Adrenal gland (tissue), 12 donors: ENCODE results near the gene CCSER1. TPM values are rescaled to one million over a fixed set of nuclear protein-coding genes. Genes with fewer than 3 reads are reported as not detected.

Experiments used
- DNase-seq, 7 donors: peaks; one replicate each; pipeline ENCODE4 v3.0.0-alpha.2; 2019 to 2020
- H3K27ac ChIP-seq, 5 donors: fragments of 200-600 bp; sonication (generic) in 4 of 5; 1 replicate in 3 of 5; 2 replicates in 2 of 5; pipeline versions ENCODE4 v1.5.1 to v1.8.0; 2016 to 2020; ENCODE audit warnings: mild to moderate bottlenecking in 1 of 5
- H3K27me3 ChIP-seq: fragments of 200-600 bp; 2 replicates; pipeline ENCODE4 v1.8.0; 2021
- H3K36me3 ChIP-seq, 2 donors: fragments of 200-600 bp; replicated peaks in 1 of 2; 1 replicate in 1 of 2; 2 replicates in 1 of 2; pipeline versions ENCODE4 v1.5.1 to v1.8.0; 2018 to 2022
- H3K4me1 ChIP-seq, 2 donors: fragments of 200-600 bp; replicated peaks in 1 of 2; 1 replicate in 1 of 2; 2 replicates in 1 of 2; pipeline versions ENCODE4 v1.5.1 to v1.8.0; 2018 to 2021
- H3K4me3 ChIP-seq, 4 donors: fragments of 200-600 bp; sonication (generic) in 3 of 4; one replicate each; pipeline ENCODE4 v1.5.1; 2016 to 2018
- H3K9me3 ChIP-seq, 3 donors: fragments of 200-600 bp; sonication (generic) in 1 of 3; replicated peaks in 1 of 3; 1 replicate in 2 of 3; 2 replicates in 1 of 3; pipeline versions ENCODE4 v1.5.1 to v1.8.0; 2016 to 2021
- POLR2A ChIP-seq, 2 donors: fragments of 450-650 bp; IDR thresholded peaks; one replicate each; pipeline ENCODE4 v1.6.1; 2017; ENCODE audit warnings: antibody characterized with exemption in 2 of 2, mild to moderate bottlenecking in 2 of 2, moderate library complexity in 1 of 2
- WGBS, 4 donors: extraction: QIAGEN DNeasy Blood & Tissue Kit in 2 of 4; methylation state at CpG; one replicate each; pipeline versions ENCODE4 v1.1.5 to v1.1.7; 2013 to 2017; 5-methylcytosine and 5-hydroxymethylcytosine counted together
- intact Hi-C, 2 donors: fragments of 100-400 bp; cut with DNase I; formaldehyde crosslinking; loops; one replicate each; pipeline versions ENCODE4 v1.14.1 to v1.15.0; 2022 to 2023
- polyA plus RNA-seq, 3 donors: library from polyadenylated mRNA; stranded (reverse); fragments of 200-250 nt in 2 of 3; fragments of 350-450 nt in 1 of 3; fragmentation: Illumina TruSeq in 1 of 3; extraction: RNeasy Lipid Tissue Mini Kit (QIAGEN cat#74804) in 1 of 3; gene quantifications; one replicate each; pipeline ENCODE4 v1.2.3, GENCODE V29; 2013 to 2014
- total RNA-seq, 9 donors: library from RNA; depleted of rRNA in 4 of 9; stranded (reverse); fragments of >200 nt in 4 of 9; fragments of 120-200 nt in 1 of 9; fragmentation: NEBNext Ultra II Directional in 1 of 9; extraction: Animal tissue kit (Norgen Biotek cat#: 25700) in 1 of 9; gene quantifications; one replicate each; pipeline versions ENCODE4 v1.1.0 to v1.2.4, GENCODE V29; 2013 to 2023
- TF ChIP-seq, protein P1 (sequence below), 6 experiments: fragments of 450-650 bp in 4 of 6; fragments of 200-600 bp in 2 of 6; sonication (generic) in 1 of 6; IDR thresholded peaks; 1 replicate in 5 of 6; 2 replicates in 1 of 6; pipeline versions ENCODE4 v1.5.1 to v1.8.0; 2016 to 2021; ENCODE audit warnings: antibody characterized with exemption in 6 of 6, mild to moderate bottlenecking in 2 of 6, moderate library complexity in 1 of 6
- donor health status: healthy with polysubstance abuse.
- donor health status: Bipolar disorder and iron deficiency.
- donor health status: DM: yes; HTN: yes; CAD: no.
- donor health status: DM: no; HTN: no; CAD: no.
- donor health status: DM: no; HTN: no; CAD: no.
- donor health status: DM: yes; HTN: yes; CAD: no.

The CCSER1 gene
- total and polyA plus RNA-seq, 12 donors: 0.14 to 11.7 (median 2.3) TPM; not detected in 1

DNA sequence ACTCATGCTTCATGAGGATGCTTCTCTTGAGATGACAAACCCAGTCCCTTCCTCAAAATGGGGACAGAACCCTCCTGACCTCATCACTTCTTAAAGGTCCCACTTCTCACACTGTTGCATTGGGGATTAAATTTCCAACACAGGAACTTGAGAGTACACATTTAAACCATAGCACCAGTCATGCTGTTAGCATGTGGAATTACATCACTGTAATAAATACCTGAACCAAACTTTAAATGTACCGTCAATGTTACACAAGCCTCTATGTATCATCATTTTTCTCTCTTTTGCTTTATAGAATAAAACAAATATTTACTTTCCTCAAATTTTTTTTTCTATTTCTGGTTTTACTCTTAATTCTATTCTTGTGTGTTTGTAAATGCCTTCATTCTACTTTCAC lies 448.2 kb downstream of the CCSER1 start:
- DNase-seq: no peak
- WGBS, 4 donors: 85 to 96% (median 93%) methylated on average over 1 of the region's 1 CpG
- Histone ChIP-seq H3K27me3 (no peaks in the 10 kb centered on the region), H3K4me3 (no peak overlapping the region), H3K4me1 (no peaks in the 10 kb centered on the region), H3K27ac (no peak overlapping the region), H3K36me3 (no peaks in the 10 kb centered on the region), H3K9me3 (no peaks in the 10 kb centered on the region)
- no peak for TF ChIP-seq POLR2A (IDR thresholded peaks at IDR 0.05)
- TF ChIP-seq, protein P1, sequence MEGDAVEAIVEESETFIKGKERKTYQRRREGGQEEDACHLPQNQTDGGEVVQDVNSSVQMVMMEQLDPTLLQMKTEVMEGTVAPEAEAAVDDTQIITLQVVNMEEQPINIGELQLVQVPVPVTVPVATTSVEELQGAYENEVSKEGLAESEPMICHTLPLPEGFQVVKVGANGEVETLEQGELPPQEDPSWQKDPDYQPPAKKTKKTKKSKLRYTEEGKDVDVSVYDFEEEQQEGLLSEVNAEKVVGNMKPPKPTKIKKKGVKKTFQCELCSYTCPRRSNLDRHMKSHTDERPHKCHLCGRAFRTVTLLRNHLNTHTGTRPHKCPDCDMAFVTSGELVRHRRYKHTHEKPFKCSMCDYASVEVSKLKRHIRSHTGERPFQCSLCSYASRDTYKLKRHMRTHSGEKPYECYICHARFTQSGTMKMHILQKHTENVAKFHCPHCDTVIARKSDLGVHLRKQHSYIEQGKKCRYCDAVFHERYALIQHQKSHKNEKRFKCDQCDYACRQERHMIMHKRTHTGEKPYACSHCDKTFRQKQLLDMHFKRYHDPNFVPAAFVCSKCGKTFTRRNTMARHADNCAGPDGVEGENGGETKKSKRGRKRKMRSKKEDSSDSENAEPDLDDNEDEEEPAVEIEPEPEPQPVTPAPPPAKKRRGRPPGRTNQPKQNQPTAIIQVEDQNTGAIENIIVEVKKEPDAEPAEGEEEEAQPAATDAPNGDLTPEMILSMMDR (IDR thresholded peaks at IDR 0.05): no peak
- intact Hi-C loops: no loop called here

DNA sequence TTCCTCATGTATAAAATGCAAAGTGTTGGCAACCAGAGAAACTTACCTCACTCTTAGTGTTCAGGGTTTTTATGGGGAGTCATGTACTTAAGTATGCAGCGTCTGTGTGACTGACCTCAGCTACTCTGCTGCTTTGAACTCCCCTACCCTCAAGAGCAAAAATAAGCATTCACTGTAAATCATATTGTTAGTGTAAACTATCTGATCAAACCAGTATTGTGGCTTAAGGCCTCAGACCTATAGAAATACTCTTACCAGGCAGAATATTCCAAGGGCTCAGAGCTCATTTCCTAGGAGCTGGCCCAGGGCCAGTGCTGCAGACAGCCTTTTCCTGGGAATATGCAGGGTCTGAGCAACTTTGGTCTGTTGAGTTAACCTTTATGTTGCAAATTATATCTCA lies 453.1 kb downstream of the CCSER1 start:
- no peaks in the 10 kb centered on the region for H3K4me1 ChIP-seq
- H3K36me3 ChIP-seq: no peaks in the 10 kb centered on the region
- no peaks in the 10 kb centered on the region for H3K9me3 ChIP-seq
- no peak for DNase-seq
- intact Hi-C loops: no loop called here
- TF ChIP-seq, protein P1 (IDR thresholded peaks at IDR 0.05): no peak
- no peak for TF ChIP-seq POLR2A (IDR thresholded peaks at IDR 0.05)
- no peak overlapping the region for H3K4me3 ChIP-seq
- H3K27ac ChIP-seq: no peak overlapping the region
- H3K27me3 ChIP-seq: no peaks in the 10 kb centered on the region
- 80 to 92% (median 86%) methylated on average over 1 of the region's 1 CpG for WGBS, 4 donors

DNA sequence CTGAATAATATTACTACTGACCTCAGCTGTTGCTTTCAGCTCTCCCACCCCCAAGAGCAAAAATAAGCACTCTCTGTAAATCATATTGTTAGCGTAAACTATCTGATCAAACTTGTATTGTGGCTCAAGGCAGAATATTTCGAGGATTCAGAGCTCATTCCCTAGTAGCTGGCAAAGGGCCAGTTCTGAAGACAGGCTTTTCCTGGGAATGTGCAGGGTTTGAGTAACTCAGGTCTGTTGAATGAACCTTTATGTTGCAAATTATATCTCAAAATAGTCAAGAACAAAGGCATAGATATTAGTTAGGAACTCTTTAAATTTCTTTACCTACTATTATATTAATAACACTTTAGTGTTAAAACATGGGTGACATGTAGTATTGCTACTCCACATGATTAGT lies 454.9 kb downstream of the CCSER1 start:
- 57 to 84% (median 72%) methylated on average over 2 of the region's 2 CpGs for WGBS, 4 donors
- Histone ChIP-seq H3K36me3 (no peaks in the 10 kb centered on the region), H3K27me3 (no peaks in the 10 kb centered on the region), H3K9me3 (no peaks in the 10 kb centered on the region), H3K4me3 (no peak overlapping the region), H3K4me1 (no peaks in the 10 kb centered on the region), H3K27ac (no peak overlapping the region)
- TF ChIP-seq POLR2A (IDR thresholded peaks at IDR 0.05): no peak
- TF ChIP-seq, protein P1 (IDR thresholded peaks at IDR 0.05): no peak
- no peak for DNase-seq
- intact Hi-C loops: no loop called here

DNA sequence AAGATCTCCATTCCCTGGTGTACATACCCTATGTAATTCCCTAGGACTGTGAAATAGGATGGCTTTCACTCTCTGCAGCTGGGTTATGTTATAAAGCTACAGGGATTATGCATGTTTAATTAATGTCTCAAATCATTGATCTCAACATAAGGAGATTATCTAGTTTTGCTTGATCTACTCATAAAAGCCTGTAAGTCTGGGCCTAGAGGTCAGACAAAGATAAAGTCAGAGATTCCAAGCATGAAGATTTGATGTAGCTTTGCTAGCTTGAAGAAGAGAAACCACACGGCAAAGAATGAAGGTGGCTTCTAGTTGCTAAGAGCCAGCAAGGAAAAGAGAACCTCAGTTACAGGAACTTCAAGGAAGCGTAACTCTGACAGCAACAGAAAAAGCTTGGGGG lies 456.9 kb downstream of the CCSER1 start:
- TF ChIP-seq POLR2A (IDR thresholded peaks at IDR 0.05): no peak
- TF ChIP-seq, protein P1 (IDR thresholded peaks at IDR 0.05): no peak
- no peaks in the 10 kb centered on the region for H3K9me3 ChIP-seq
- 66 to 76% (median 71%) methylated on average over 2 of the region's 2 CpGs for WGBS, 4 donors
- H3K36me3 ChIP-seq: no peaks in the 10 kb centered on the region
- H3K27me3 ChIP-seq: no peaks in the 10 kb centered on the region
- intact Hi-C loops: no loop called here
- no peak overlapping the region for H3K4me3 ChIP-seq
- no peaks in the 10 kb centered on the region for H3K4me1 ChIP-seq
- no peak overlapping the region for H3K27ac ChIP-seq
- no peak for DNase-seq
